ENCODE results near the gene SLC17A8.
"Not testable (repeated sequence)": the region's sequence is repeated elsewhere in the genome, so short reads cannot be mapped to it uniquely, and the experiment has no call there.

Gene SLC17A8

DNA sequence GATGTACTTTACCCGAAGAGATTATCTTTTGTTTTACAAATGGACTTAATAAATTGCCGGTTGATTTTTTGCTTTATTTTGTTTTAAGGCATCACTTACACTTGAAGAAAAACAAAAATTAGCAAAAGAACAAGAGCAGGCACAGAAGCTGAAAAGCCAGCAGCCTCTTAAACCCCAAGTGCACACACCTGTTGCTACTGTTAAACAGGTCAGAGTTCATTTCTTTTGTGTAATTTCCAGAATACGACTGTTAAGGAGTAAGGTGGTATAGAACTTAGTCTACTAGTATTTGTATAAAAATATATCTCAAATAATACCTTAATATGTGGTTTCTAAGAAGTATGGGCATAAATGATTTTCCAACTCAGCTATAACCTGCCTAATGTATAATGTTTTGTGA, 19.6 kb upstream of the SLC17A8 start:
- H3K36me3 ChIP-seq (ENCODE audit: insufficient read depth) = no peaks in the 10 kb centered on the region

DNA sequence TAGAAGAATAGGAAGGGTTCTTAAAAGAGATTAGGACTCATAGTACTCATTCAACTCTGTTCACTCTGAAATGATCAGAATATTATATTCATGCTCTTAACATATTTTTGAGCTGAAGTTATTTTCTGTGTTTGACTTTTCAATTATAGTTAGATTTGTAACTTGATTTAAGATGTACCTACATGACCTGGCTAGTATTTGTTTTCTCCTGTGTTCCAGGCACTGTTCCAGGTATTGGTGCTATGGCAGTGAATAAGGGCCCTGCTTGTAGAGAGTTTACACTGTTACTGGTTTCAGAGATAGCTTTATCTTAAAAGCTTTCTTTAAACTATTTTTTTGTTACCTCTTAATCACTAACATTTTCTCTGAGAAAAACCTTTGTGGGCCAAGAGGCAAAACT, 19.1 kb upstream of the SLC17A8 start:
- H3K27me3 ChIP-seq (ENCODE audit: insufficient read depth, low read depth) = no peaks in the 10 kb centered on the region
- H3K36me3 ChIP-seq (ENCODE audit: insufficient read depth) = no peaks in the 10 kb centered on the region
- no peak overlapping the region for H3K4me2 ChIP-seq
- H3K9ac ChIP-seq = no peak overlapping the region
- no peaks in the 10 kb centered on the region for H4K20me1 ChIP-seq (ENCODE audit: insufficient read depth)
- H3K79me2 ChIP-seq (ENCODE audit: insufficient read depth, low read depth) = no peaks in the 10 kb centered on the region
- TF ChIP-seq, protein P1, sequence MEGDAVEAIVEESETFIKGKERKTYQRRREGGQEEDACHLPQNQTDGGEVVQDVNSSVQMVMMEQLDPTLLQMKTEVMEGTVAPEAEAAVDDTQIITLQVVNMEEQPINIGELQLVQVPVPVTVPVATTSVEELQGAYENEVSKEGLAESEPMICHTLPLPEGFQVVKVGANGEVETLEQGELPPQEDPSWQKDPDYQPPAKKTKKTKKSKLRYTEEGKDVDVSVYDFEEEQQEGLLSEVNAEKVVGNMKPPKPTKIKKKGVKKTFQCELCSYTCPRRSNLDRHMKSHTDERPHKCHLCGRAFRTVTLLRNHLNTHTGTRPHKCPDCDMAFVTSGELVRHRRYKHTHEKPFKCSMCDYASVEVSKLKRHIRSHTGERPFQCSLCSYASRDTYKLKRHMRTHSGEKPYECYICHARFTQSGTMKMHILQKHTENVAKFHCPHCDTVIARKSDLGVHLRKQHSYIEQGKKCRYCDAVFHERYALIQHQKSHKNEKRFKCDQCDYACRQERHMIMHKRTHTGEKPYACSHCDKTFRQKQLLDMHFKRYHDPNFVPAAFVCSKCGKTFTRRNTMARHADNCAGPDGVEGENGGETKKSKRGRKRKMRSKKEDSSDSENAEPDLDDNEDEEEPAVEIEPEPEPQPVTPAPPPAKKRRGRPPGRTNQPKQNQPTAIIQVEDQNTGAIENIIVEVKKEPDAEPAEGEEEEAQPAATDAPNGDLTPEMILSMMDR (conservative IDR thresholded peaks at IDR 0.05; ENCODE audit: low read depth, low read length) = no peak
- H3K27ac ChIP-seq = no peak overlapping the region
- H3K4me3 ChIP-seq (IDR thresholded peaks at IDR 0.05; ENCODE audit: insufficient read depth, low read depth, low read length) = no peak overlapping the region
- no peaks in the 10 kb centered on the region for H3K4me1 ChIP-seq (ENCODE audit: low read depth, poor library complexity, severe bottlenecking)
- no peak overlapping the region for H2AFZ ChIP-seq (ENCODE audit: low read depth)

More for the DNA sequence above, 19.6 kb upstream of the SLC17A8 start:
- Histone ChIP-seq H3K4me3 (IDR thresholded peaks at IDR 0.05; ENCODE audit: insufficient read depth, low read depth, low read length) (no peak overlapping the region), H4K20me1 (ENCODE audit: insufficient read depth) (no peaks in the 10 kb centered on the region), H3K9ac (no peak overlapping the region), H3K4me1 (ENCODE audit: low read depth, poor library complexity, severe bottlenecking) (no peaks in the 10 kb centered on the region), H3K27ac (no peak overlapping the region), H3K27me3 (ENCODE audit: insufficient read depth, low read depth) (no peaks in the 10 kb centered on the region), H3K79me2 (ENCODE audit: insufficient read depth, low read depth) (no peaks in the 10 kb centered on the region), H3K4me2 (no peak overlapping the region), H2AFZ (ENCODE audit: low read depth) (no peak overlapping the region)
- TF ChIP-seq, protein P1 (conservative IDR thresholded peaks at IDR 0.05; ENCODE audit: low read depth, low read length) = no peak

DNA sequence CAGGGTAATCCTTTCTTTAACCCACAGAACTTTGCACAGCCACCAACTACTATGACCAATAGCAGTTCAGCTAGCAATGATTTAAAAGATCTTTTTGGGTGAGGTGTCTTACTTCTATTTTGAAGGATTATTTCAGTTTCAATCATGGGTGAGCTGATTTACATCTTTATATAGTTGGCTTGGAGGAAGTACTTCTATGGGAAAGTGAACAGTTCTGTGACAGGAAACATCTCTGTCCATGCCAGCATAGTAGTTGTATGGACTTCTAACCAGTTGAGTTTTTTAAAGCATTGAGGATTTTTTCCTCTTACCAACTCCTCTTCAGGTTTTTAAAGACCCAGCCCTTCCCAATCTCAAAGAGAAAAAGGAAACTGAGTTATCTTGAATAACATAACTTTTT, 17.8 kb upstream of the SLC17A8 start:
- Histone ChIP-seq H3K27ac (no peak overlapping the region), H3K79me2 (ENCODE audit: insufficient read depth, low read depth) (no peaks in the 10 kb centered on the region), H3K9ac (no peak overlapping the region), H3K4me3 (IDR thresholded peaks at IDR 0.05; ENCODE audit: insufficient read depth, low read depth, low read length) (no peak overlapping the region), H3K27me3 (ENCODE audit: insufficient read depth, low read depth) (no peaks in the 10 kb centered on the region), H2AFZ (ENCODE audit: low read depth) (no peak overlapping the region), H3K4me1 (ENCODE audit: low read depth, poor library complexity, severe bottlenecking) (no peaks in the 10 kb centered on the region), H3K36me3 (ENCODE audit: insufficient read depth) (no peaks in the 10 kb centered on the region), H3K4me2 (no peak overlapping the region), H4K20me1 (ENCODE audit: insufficient read depth) (no peaks in the 10 kb centered on the region)
- TF ChIP-seq, protein P1 (conservative IDR thresholded peaks at IDR 0.05; ENCODE audit: low read depth, low read length) = no peak

DNA sequence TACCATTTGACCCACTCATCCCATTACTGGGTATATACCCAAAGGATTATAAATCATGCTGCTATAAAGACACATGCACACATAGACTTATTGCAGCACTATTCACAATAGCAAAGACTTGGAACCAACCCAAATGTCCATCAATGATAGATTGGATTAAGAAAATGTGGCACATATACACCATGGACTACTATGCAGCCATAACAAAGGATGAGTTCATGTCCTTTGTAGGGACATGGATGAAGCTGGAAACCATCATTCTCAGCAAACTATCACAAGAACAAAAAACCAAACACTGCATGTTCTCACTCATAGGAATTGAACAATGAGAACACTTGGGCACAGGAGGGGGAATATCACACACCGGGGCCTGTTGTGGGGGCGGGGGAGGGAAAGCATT, 14.0 kb upstream of the SLC17A8 start:
- not testable (repeated sequence) for H3K36me3 ChIP-seq (ENCODE audit: insufficient read depth); H3K4me1 ChIP-seq (ENCODE audit: low read depth, poor library complexity, severe bottlenecking); H3K9ac ChIP-seq; H3K27me3 ChIP-seq (ENCODE audit: insufficient read depth, low read depth); H3K4me3 ChIP-seq (IDR thresholded peaks at IDR 0.05; ENCODE audit: insufficient read depth, low read depth, low read length); H4K20me1 ChIP-seq (ENCODE audit: insufficient read depth); H3K4me2 ChIP-seq; H2AFZ ChIP-seq (ENCODE audit: low read depth); H3K79me2 ChIP-seq (ENCODE audit: insufficient read depth, low read depth); H3K27ac ChIP-seq

DNA sequence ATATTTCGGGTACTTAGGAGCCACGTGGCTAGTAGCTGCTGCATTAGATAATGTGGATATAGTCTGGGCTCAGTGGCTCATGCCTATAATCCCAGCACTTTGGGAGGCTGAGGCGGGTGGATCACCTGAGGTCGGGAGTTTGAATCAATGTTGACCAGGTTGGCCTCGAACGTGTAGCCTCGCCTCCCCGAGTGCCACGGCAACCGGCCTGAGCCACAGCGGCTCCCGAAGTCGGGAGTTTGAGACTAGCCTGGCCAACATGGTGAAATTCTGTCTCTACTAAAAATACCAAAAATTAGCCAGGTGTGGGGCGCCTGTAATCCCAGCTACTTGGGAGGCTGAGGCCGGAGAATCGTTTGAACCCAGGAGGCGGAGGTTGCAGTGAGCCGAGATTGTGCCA, 12.5 kb upstream of the SLC17A8 start:
- H3K4me2 ChIP-seq; H3K9ac ChIP-seq; H3K36me3 ChIP-seq (ENCODE audit: insufficient read depth); H3K4me1 ChIP-seq (ENCODE audit: low read depth, poor library complexity, severe bottlenecking); H3K27me3 ChIP-seq (ENCODE audit: insufficient read depth, low read depth); H3K4me3 ChIP-seq (IDR thresholded peaks at IDR 0.05; ENCODE audit: insufficient read depth, low read depth, low read length); H3K79me2 ChIP-seq (ENCODE audit: insufficient read depth, low read depth); H4K20me1 ChIP-seq (ENCODE audit: insufficient read depth); H2AFZ ChIP-seq (ENCODE audit: low read depth); H3K27ac ChIP-seq: not testable (repeated sequence)
